8988T (cell line): ENCODE results near the gene TEK.
A peak's percentile ranks its signal among the peaks of the same experiment; 100 is the strongest.

ENCODE experiments used
- DNase-seq: peaks from one replicate; pipeline ENCODE4 v3.0.0; 2011

The TEK gene

DNA sequence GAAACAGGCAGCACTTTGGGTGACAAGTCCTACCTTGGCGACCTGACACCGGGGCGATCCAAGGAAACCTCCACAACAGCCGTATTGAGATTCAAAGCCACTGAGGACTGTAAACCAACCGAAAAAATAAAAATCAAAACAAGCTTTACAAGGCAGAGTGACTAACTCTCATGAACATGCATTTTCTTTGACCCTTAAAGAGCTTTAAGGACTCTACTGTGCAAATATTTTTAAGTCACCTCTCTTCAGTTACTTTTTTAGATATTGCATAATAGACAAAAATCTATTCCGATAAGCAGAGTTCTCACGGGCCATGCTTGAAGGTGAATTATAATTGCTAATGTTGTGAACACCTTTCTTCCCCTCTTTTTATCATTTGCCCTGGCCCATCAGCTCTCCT, 149.6 kb downstream of the TEK start:
- no peak for DNase-seq

DNA sequence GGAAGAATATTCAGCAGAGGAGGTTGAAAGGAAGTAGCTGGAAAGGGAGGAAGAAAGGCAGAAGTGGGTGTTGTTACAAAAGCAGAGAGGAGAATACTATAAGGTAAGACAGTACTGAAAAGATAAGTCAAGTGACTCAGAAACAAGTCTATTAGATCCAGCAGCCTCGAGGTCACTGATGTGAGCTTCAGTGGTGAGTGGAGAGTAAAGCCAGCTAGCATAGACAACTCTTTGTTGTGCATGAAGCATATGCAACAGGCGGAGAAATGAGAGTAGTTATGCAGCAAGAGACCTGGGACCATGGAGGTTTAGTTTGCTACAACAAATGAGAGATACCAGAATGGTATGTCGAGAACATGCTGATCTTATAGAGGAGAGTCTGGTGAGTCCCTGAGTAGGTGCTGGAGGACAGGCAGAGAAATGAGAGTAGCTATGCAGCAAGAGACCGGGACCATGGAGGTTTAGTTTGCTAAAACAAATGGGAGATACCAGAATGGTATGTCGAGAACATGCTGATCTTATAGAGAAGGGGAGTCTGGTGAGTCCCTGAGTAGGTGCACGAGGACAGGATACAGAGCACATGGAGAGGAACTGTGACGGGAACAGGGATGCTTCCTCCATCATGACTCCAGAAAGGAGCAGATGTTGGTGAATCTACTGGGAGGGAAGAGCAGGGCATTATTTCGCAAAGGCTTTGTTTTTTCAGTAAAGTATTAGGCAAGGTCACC, 151.9 kb downstream of the TEK start:
- no peak for DNase-seq

DNA sequence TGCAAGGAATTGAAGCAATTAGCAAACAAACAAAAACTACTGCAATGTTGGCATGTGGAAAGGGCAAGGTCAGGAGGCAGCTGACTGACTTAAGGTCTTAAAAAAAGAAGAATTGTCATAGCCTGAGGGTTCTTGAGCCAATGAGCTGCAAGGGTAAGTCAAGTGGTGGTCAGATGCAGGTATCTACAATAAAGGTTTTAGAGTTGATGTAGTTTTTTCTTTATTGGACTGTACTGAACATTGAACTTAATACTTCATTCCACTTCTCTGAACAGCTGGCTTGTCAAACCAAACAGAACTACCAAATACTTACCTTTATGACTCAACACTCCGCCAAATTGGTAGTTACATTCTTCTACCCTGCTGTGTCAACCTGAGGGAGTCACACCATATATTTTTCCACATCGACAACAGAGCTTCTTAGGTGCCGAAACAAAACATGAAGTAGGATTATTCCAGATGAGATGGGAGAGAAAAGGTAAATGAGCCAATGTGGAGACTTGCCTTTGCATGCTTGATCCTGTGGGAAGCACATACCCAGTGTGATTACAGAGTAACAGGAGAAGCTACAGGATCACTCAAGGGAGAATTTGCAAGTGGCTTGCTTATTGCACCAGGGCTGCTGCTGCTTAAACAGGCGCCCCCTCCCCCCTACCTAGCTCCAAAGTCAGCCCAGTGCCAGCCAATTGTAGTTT, 152.6 kb downstream of the TEK start:
- no peak for DNase-seq

DNA sequence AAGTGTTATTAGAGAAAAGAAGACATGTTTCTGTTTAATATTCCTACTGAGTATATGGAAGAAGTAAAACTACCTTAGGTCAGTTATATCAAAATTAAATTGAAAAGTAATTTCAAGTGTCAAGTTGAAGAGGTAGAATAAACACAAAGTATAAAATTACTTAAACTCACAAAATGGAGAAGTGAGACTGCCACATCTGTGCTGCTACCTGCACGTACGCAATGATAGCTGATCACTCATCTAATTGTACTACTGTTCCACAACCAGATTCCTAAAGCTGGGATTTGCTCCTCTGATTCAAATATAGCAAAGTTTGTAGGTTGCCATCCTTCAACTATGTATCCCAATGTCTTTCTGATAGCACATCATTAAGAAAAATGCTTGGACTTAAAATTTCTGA, 163.1 kb downstream of the TEK start:
- no peak for DNase-seq

DNA sequence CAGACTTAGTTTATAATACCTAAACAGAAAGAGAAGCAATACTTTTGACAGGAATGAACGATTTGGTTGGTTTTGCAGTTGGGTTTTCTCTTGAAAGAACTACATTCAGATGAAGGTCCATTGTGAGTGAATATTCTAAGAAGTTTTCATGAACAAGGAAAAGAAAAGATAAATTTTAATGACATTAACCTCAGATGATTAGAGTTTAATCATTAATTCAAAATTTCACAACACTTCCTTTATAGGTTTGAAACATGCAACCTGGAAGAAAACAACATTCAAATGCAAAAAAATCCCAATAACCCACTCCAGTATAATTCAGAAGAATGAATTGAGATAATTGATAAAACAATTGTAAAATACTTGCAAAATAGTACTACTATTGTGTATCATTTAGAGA, 164.2 kb downstream of the TEK start:
- DNase-seq = no peak

DNA sequence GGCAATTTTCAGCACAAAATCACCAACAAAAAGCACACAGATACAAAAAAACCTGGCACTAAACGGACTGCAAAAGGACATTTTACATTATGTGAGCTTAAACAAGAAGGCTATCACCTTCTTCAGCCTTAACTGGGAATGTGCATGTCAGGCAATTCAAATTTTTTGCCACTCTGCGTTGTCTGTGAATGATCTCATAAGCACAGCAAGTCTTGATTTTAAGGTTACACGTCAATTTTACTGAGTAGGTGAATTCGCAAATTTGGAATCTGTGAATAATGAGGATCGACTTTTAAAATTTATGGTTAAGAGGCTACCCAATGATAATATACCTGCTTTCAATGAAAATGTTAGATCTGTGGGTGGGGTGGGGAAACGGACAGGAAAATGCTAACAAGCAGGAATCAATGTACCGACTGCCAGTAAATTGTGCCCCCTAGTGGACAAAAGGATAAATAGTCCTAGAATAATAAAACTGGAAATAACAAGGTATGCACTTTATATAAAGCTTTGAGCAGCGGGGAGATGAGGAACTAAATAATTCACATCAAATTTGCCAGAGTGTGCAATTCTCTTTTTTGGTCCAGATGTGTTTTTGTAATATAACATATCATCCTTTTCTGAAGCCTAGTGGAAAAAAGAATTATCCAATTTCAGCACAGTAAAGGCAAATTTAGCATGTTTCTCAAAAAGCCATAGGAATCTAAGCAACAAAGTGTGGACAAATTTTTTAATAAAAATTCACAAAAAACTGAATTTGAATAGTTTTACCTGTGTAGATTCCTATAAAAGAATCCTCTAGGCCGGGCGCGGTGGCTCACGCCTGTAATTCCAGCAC, 167.4 kb downstream of the TEK start:
- DNase-seq = peak; percentile 4

DNA sequence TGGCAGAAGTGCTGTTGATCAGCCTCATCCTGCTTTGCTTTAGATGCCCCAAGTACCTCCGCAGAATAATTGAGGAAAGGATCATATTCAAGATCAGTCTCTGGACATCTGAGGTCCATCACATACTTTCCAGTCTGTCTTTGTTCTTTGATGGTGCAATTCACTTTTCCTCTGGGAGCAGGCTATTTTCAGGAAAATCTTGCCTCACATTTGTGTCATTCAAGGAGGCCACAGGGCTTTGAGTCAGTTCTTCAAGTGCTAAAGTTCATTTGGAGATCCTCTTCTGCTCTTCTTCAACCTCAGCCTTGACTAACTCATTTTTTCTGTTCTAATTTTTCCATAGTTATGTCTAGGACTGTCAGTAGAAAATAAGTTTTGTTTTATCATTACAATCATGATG, 169.3 kb downstream of the TEK start:
- no peak for DNase-seq

DNA sequence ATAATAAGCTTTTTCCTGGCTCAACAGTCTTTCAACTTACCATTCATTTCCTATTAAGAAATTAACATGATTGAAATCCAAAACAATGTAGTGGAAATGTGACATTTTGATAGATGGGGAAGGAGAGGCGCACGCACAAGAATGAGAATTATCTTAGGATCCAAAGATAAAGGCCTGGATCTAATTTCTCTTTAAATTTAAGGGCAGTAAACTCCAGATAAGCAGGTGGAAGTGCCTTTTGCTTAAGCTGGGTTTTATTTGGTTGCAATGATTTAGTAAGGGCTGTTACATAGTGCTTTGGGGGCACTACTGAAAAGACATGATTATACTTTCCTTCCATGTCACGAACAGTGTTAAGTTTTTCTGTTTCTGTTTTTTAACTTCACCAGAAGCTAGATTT, 170.6 kb downstream of the TEK start:
- DNase-seq = no peak
